Measurements from ENCODE around the gene CCDC175.

DNA sequence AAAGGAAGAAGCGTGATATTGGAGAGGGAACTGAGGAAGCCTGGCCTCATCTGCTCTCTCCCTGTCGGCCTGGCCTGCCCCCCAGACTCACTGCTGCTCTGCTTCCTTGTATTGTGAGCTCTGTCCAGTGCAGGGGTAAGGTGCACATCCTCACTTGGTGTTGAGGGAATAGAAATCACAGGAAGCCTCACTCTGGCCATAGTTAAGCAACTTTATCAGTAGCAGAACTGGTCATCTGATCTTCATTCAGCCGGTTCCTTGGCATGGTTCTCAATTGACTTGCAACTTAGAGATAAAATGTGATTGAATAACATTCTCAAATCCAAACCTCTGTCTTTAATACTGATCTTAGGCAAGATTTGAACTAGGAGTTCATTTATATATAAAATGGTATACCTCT, 11.5 kb upstream of the CCDC175 start:
- TF ChIP-seq CTCF (IDR thresholded peaks at IDR 0.05) (no peak), POLR2A (IDR thresholded peaks at IDR 0.05) (no peak), EP300 (IDR thresholded peaks at IDR 0.05; ENCODE audit: low read depth) (no peak)
